Activated CD4-positive, alpha-beta T cell treated with anti-CD3 and anti-CD28 coated beads, Interleukin-2, amount 50 U/mL, for 1 hour (primary cell): ENCODE measurements around the gene SYNGR2.
"Not testable (repeated sequence)": the region's sequence is repeated elsewhere in the genome, so short reads cannot be mapped to it uniquely, and the experiment has no call there.

Experiments
- DNase-seq: peaks from one replicate; pipeline ENCODE4 v3.0.0-alpha.2; 2020

SYNGR2 gene

GRCh38 chr17:78130437-78131101, 37.8 kb upstream of the SYNGR2 start, which contains the start of gene TMC8:
Gene TMC8, plus strand, starts transcription at chr17:78130771. Its CDS starts 818 bp downstream, at chr17:78131589.
- peak; percentile 65 for DNase-seq

- DNase-seq: no peak
Observed at GRCh38 chr17:78131172-78132083, 37.0 kb upstream of the SYNGR2 start.

- DNase-seq: peak; percentile 50
Observed at GRCh38 chr17:78132084-78132676, 36.2 kb upstream of the SYNGR2 start.

DNA sequence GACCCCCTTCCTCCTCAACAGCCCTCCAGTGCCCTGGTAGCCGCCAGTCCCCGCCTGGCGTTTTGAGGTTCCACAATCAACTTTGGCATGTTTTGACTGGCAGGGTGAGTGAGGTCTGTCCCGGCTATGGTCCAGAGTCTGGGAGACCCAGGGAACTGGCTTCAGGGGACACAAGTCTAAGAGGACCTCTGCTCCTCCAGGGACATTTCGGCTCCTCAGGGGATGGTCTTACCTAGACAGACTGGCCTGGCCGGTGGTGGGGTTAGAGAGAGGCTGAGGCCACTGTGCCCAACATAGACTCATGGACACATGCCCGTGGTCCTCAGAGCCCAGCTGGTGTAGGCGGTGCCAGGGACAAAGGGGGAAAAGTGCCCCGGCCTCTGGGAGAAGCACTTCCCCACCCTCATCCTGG, 35.6 kb upstream of the SYNGR2 start:
- DNase-seq: no peak

DNA sequence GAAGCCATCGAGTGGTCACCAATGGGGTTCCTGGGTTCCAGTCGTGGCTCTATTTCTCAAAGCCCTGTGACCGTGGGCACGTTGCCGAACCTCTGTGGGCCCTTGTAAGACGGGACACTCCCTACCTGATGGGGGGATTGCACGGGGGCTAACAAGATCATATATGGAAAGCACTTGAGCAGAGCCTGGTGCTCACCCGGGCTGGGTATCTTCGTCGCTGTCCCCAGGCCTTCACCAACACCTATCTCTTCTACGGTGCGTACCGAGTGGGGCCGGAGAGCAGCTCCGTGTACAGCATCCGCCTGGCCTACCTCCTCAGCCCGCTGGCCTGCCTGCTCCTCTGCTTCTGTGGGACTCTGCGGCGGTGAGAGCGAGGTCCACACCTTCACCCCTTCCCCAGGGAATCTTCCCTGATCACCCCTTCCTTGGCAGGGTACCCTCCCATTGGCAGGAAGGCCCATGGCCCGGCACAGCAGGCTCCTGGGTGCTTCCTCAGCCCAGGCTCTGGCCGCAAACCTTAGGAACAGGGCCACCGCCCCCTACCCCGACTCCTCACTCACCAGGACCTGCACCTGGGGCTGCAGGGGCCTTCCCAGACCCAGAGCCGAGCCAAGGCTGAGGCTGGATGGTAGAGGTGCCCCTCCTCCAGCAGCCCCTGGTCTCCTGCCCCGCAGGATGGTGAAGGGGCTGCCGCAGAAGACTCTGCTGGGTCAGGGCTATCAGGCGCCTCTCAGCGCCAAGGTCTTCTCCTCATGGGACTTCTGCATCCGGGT, 35.0 kb upstream of the SYNGR2 start:
- DNase-seq: no peak

DNA sequence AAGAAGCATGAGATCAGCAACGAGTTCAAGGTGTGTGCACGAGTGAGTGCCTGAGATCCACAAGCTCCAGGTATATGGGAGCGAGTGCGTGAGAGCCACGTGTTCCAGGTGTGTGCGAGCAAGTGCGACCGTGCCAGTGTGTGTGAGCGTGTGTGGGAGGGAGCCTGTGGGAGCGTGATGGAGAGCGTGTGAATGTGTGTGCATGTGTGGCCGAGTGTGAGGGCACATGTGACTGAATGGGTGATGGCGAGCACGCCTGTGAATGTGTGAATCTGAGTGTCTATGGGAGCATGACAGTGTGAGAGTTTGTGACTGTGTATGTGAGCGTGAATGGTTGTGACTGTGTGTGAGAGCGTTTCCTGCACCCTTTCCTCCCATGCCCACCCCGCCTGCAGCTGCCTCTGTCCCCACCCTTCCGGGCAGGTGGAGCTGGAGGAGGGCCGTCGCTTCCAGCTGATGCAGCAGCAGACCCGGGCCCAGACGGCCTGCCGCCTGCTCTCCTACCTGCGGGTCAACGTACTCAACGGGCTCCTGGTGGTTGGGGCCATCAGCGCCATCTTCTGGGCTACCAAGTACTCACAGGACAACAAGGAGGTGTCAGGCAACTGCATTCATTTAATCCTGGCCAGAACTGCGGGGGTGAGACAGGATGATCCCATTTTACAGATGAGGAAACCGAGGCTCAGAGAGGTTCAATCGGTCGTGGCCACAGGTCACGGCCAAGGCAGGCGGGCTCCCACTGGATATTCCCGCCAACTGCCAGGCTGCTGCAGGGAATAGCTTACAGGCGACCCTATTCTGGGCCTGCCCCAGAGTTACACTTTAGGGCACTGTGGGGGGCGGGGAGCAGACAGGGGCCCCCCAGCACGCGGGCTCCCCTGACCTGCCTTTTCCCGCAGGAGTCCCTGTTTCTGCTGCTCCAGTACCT, 34.1 kb upstream of the SYNGR2 start:
- peak; percentile 79 for DNase-seq

GRCh38 chr17:78134899-78135385, 33.4 kb upstream of the SYNGR2 start:
- DNase-seq: no peak

DNA sequence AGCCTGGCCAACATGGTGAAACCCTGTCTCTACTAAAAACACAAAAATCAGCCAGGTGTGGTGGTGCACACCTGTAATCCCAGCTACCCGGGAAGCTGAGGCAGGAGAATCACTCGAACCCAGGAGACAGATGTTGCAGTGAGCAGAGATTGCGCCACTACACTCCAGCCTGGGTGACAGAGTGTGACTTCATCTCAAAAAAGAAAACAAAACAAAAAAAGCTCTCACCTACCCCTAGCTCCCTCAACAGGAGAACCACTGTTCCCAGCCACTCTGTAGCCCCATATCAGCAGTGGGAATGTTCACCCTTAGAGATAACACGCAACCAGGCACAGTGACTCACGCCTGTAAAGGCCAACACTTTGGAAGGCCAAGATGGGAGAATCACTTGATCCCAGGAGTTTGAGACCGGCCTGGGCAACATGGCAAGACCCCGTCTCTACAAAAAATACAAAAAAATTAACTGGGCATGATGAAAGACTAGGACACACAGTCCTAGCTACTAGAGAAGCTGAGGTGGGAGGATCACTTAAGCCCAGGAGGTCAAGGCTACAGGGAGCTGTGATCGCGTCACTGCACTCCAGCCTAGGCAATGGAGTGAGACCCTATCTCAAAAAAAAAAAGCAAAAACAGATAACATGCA, 32.4 kb upstream of the SYNGR2 start:
- no peak for DNase-seq

GRCh38 chr17:78137392-78138203, 30.8 kb upstream of the SYNGR2 start:
- peak; percentile 47 for DNase-seq

DNA sequence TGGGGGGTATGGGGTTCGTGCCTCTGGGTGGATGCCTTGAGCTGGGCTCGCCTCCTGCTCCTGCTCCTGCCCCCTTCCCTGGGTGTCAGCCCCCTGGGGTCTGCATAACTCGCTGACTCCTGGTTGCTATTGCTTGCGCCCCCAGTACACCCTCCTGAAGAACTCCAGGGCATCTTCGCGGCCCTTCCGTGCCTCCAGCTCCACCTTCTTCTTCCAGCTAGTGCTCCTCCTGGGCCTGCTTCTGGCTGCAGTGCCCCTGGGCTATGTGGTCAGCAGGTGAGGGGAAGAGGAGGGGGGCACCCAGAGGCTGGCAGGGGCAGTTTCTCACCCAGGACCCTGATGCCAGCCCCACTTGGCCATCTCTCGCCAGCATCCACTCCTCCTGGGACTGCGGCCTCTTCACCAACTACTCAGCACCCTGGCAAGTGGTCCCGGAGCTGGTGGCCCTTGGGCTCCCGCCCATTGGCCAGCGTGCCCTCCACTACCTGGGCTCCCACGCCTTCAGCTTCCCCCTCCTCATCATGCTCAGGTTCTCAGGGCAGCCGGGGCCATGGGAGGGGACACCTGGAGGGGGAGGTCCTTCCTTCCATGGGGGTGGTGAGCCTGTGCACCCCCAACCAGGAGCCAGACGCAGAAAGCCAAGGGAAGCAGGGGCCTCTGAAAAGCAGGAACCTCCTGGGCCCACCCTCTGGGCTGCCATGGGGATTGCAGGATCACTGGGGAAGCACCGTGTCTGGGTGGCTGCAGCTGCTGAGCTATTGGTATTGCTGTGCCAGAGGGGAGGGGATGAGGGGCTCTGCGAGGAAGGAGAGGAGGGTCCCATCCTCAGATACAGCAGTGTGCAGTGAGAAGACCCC, 29.9 kb upstream of the SYNGR2 start:
- no peak for DNase-seq

DNA sequence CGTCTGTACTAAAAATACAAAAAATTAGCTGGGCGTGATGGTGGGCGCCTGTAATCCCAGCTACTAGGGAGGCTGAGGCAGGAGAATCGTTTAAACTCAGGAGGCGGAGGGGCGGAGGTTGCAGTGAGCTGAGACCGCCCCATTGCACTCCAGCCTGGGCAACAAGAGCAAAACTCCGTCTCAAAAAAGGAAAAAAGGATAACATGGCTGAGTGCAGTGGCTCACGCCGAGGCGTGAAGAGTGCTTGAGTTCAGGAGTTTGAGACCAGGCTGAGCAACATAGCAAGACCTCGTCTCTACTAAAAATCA, 28.6 kb upstream of the SYNGR2 start:
- not testable (repeated sequence) for DNase-seq

- peak; percentile 93 for DNase-seq
Observed at GRCh38 chr17:78140169-78141051, 28.0 kb upstream of the SYNGR2 start.

DNA sequence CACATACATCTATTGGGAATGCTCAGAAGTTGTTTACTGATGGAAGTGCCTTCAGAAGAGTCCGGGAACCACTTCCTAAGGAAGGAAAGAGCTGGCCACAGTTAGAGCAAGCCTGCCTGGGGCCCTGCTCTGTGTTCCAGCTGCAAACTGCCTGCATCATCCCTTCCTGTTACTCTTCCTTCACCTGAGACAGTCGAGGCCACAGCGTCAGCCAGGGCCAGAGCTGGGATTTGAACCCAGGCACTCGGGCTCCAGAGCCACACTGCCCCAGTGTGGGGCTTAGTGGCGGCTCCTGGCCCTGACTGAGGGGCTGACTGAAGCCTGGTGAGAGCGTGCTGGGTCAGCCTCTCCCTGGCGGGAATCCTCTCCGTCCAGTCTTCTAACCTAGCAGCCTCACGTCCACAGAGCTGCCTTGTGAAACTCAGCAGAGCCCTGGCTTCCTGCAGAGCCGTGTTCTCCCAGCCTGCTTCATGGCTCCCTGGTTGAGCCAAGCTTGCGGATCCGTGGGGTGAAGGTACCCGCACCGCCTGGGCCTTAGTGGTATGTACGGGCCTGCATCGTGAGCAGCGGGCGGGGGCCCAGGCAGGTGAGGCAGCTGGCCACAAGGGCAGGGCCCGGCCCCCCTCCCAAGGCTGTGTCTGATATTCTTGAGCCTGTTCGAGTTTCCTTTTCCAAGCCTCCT, 26.8 kb upstream of the SYNGR2 start:
- no peak for DNase-seq

DNA sequence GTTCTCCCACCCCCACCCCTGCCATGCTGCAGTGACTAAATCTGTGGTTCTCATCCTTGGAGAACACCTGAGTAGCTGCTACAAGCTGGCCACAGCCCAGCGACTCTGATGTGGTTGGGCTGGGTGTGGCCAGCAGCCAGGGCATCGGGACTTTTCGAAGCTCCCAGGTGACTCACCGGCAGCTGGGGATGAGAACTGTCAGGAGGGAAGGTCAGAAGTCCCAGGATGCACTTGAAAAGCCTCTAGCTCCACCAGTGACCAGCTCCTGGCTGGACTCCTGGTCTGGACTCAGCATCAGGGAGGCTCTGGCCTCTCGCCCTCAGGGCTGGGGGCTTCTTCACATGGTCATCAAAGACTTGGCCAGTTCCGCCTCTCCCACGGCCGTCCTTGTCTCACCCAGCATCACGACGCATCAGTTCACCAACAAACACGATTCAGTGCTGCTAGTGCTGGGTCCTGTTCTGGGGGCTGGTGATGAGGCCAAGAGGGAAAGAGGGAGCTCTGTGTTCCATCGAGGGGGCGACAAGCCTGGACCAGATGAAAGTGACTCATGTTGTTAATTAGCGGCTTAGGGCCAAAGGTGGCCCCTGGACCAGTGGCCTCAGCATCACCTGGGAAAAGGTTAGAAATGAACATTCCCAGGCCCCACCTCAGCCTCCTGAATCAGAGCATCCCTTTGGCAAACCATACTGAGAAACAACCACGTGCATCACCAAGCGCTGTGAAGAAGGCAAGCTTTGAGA, 26.1 kb upstream of the SYNGR2 start:
- no peak for DNase-seq

- DNase-seq: no peak
Observed at GRCh38 chr17:78143214-78144146, 24.9 kb upstream of the SYNGR2 start.
